Limb (tissue), 2 donors: Measurements from ENCODE around the gene IGF1R.

Experiments
- DNase-seq, 2 donors: peaks; one replicate each; pipeline ENCODE4 v3.0.0-alpha.2; 2016; ENCODE audit errors: extremely low spot score in 2 of 2

Gene IGF1R

GRCh38 chr15:98939311-98940080 lies 291.2 kb downstream of the IGF1R start:
- DNase-seq = no peak

- no peak for DNase-seq
Observed at GRCh38 chr15:98941595-98942255, 293.4 kb downstream of the IGF1R start.

GRCh38 chr15:98942431-98942830 lies 294.1 kb downstream of the IGF1R start:
- no peak for DNase-seq

GRCh38 chr15:98943051-98943508 lies 294.7 kb downstream of the IGF1R start:
- no peak for DNase-seq

GRCh38 chr15:98943601-98944151 lies 295.3 kb downstream of the IGF1R start:
- DNase-seq = no peak

- no peak for DNase-seq
Observed at GRCh38 chr15:98946301-98947255, 298.2 kb downstream of the IGF1R start.

- DNase-seq = no peak
Observed at GRCh38 chr15:98948456-98948855, 300.1 kb downstream of the IGF1R start.

- no peak for DNase-seq
Observed at GRCh38 chr15:98948941-98949340, 300.6 kb downstream of the IGF1R start.

GRCh38 chr15:98949624-98950023 lies 301.3 kb downstream of the IGF1R start:
- no peak for DNase-seq

- no peak for DNase-seq
Observed at GRCh38 chr15:98950248-98950647, 301.9 kb downstream of the IGF1R start.

- no peak for DNase-seq
Observed at GRCh38 chr15:98951004-98951403, 302.7 kb downstream of the IGF1R start.

- DNase-seq = no peak
Observed at GRCh38 chr15:98951493-98952320, 303.4 kb downstream of the IGF1R start.

GRCh38 chr15:98952381-98952803 lies 304.1 kb downstream of the IGF1R start:
- DNase-seq = no peak

GRCh38 chr15:98953000-98953787 lies 304.9 kb downstream of the IGF1R start:
- DNase-seq = no peak

- DNase-seq = no peak
Observed at GRCh38 chr15:98953968-98954367, 305.6 kb downstream of the IGF1R start.

GRCh38 chr15:98954411-98954810 lies 306.1 kb downstream of the IGF1R start:
- DNase-seq = peak in 1 of 2 donors; percentile 28

GRCh38 chr15:98955331-98955730 lies 307.0 kb downstream of the IGF1R start:
- DNase-seq = peak; percentile 46 to 59

GRCh38 chr15:98955961-98956723 lies 307.8 kb downstream of the IGF1R start:
- DNase-seq = no peak
